T1000 (cell line): ENCODE data around the gene MLLT3.

Source experiments
- DNase-seq: peaks from one replicate; lab custom pipeline; 2025; ENCODE audit warnings: mixed read lengths; lab: John Stamatoyannopoulos, UW

MLLT3 gene

GRCh38 chr9:20557890-20558565 lies 64.3 kb downstream of the MLLT3 start:
- no peak for DNase-seq

- no peak for DNase-seq
These were observed 65.0 kb downstream of the MLLT3 start for GRCh38 chr9:20557285-20557684.

- no peak for DNase-seq
These were observed 68.6 kb downstream of the MLLT3 start for GRCh38 chr9:20553558-20554149.

- no peak for DNase-seq
These were observed 69.3 kb downstream of the MLLT3 start for GRCh38 chr9:20552874-20553557.

- DNase-seq, result no peak
These were observed 70.5 kb downstream of the MLLT3 start for GRCh38 chr9:20551835-20552234.

GRCh38 chr9:20551236-20551635 lies 71.1 kb downstream of the MLLT3 start:
- DNase-seq, result no peak

- DNase-seq, result no peak
These were observed 72.0 kb downstream of the MLLT3 start for GRCh38 chr9:20550326-20550725.

- DNase-seq, result no peak
These were observed 73.2 kb downstream of the MLLT3 start for GRCh38 chr9:20549053-20549452.

GRCh38 chr9:20545023-20545622 lies 77.2 kb downstream of the MLLT3 start:
- no peak for DNase-seq

GRCh38 chr9:20540169-20540863 lies 82.0 kb downstream of the MLLT3 start:
- no peak for DNase-seq

- DNase-seq, result no peak
These were observed 83.3 kb downstream of the MLLT3 start for GRCh38 chr9:20538956-20539355.

GRCh38 chr9:20538092-20538491 lies 84.2 kb downstream of the MLLT3 start:
- no peak for DNase-seq

- DNase-seq, result no peak
These were observed 85.0 kb downstream of the MLLT3 start for GRCh38 chr9:20537294-20537693.

GRCh38 chr9:20532584-20532983 lies 89.7 kb downstream of the MLLT3 start:
- no peak for DNase-seq

GRCh38 chr9:20529837-20530236 lies 92.5 kb downstream of the MLLT3 start:
- no peak for DNase-seq

GRCh38 chr9:20528253-20528652 lies 94.0 kb downstream of the MLLT3 start:
- no peak for DNase-seq

GRCh38 chr9:20526500-20527319 lies 95.6 kb downstream of the MLLT3 start:
- no peak for DNase-seq

GRCh38 chr9:20524776-20525175 lies 97.5 kb downstream of the MLLT3 start:
- DNase-seq, result no peak

GRCh38 chr9:20518737-20519136 lies 103.6 kb downstream of the MLLT3 start:
- DNase-seq, result no peak

- no peak for DNase-seq
These were observed 109.0 kb downstream of the MLLT3 start for GRCh38 chr9:20513126-20513913.

- DNase-seq, result no peak
These were observed 109.7 kb downstream of the MLLT3 start for GRCh38 chr9:20512636-20513035.
